ENCODE results near the gene SIPA1L3. TPM values are rescaled to one million over a fixed set of nuclear protein-coding genes. Genes with fewer than 3 reads are reported as not detected.

SIPA1L3 gene
- polyA plus RNA-seq, 1 donor from 2014 or later = 2.8 TPM

- Histone ChIP-seq H2AFZ (ENCODE audit: low read depth, low read length) (no peak overlapping the region), H3F3A (ENCODE audit: insufficient read depth, low read length, poor library complexity, severe bottlenecking) (no peaks in the 10 kb centered on the region), H3K9me3 (ENCODE audit: low read length) (no peaks in the 10 kb centered on the region), H4K20me1 (ENCODE audit: insufficient read depth) (no peaks in the 10 kb centered on the region), H3K9ac (ENCODE audit: low read length) (no peak overlapping the region), H3K36me3 (ENCODE audit: insufficient read depth, low read length) (no peaks in the 10 kb centered on the region), H3K79me2 (replicated peaks; ENCODE audit: insufficient read depth, low read length) (no peaks in the 10 kb centered on the region), H3K4me2 (ENCODE audit: low read length) (no peak overlapping the region), H3K27me3 (ENCODE audit: insufficient read depth, low read depth, low read length) (no peaks in the 10 kb centered on the region), H3K4me3 (ENCODE audit: low read length) (no peak overlapping the region), H3K27ac (ENCODE audit: low read length) (no peak overlapping the region), H3K9me2 (ENCODE audit: insufficient read depth, low read length) (no peaks in the 10 kb centered on the region)
- no peak for TF ChIP-seq RAD21 (conservative IDR thresholded peaks at IDR 0.05)
- no peak for TF ChIP-seq EP300 (conservative IDR thresholded peaks at IDR 0.05; ENCODE audit: poor library complexity, severe bottlenecking)
- TF ChIP-seq CTCF (IDR thresholded peaks at IDR 0.05; ENCODE audit: poor library complexity, severe bottlenecking) = no peak
- no peak for TF ChIP-seq MXI1 (conservative IDR thresholded peaks at IDR 0.05; ENCODE audit: poor library complexity, severe bottlenecking)
- TF ChIP-seq EZH2 (IDR thresholded peaks at IDR 0.05; ENCODE audit: borderline replicate concordance, insufficient read depth, low read length, poor library complexity, severe bottlenecking) = no peak
- TF ChIP-seq TAF1 (IDR thresholded peaks at IDR 0.05; ENCODE audit: low read depth) = no peak
- no peak for TF ChIP-seq REST (IDR thresholded peaks at IDR 0.05; ENCODE audit: borderline replicate concordance)
- TF ChIP-seq SMC3 (conservative IDR thresholded peaks at IDR 0.05; ENCODE audit: poor library complexity) = no peak
- no peak for TF ChIP-seq POLR2AphosphoS5 (IDR thresholded peaks at IDR 0.05)
Measured at GRCh38 chr19:38032151-38032550, 125.1 kb downstream of the SIPA1L3 start.

- Histone ChIP-seq H3K9ac (ENCODE audit: low read length) (no peak overlapping the region), H3K27ac (ENCODE audit: low read length) (no peak overlapping the region), H3K4me3 (ENCODE audit: low read length) (no peak overlapping the region), H3F3A (ENCODE audit: insufficient read depth, low read length, poor library complexity, severe bottlenecking) (no peaks in the 10 kb centered on the region), H3K4me2 (ENCODE audit: low read length) (no peak overlapping the region), H3K79me2 (replicated peaks; ENCODE audit: insufficient read depth, low read length) (no peaks in the 10 kb centered on the region), H3K9me2 (ENCODE audit: insufficient read depth, low read length) (no peaks in the 10 kb centered on the region), H3K36me3 (ENCODE audit: insufficient read depth, low read length) (no peaks in the 10 kb centered on the region), H4K20me1 (ENCODE audit: insufficient read depth) (no peaks in the 10 kb centered on the region), H2AFZ (ENCODE audit: low read depth, low read length) (no peak overlapping the region), H3K9me3 (ENCODE audit: low read length) (no peaks in the 10 kb centered on the region), H3K27me3 (ENCODE audit: insufficient read depth, low read depth, low read length) (no peaks in the 10 kb centered on the region)
- TF ChIP-seq TAF1 (IDR thresholded peaks at IDR 0.05; ENCODE audit: low read depth) (no peak), CTCF (IDR thresholded peaks at IDR 0.05; ENCODE audit: poor library complexity, severe bottlenecking) (no peak), SMC3 (conservative IDR thresholded peaks at IDR 0.05; ENCODE audit: poor library complexity) (no peak), EP300 (conservative IDR thresholded peaks at IDR 0.05; ENCODE audit: poor library complexity, severe bottlenecking) (no peak), REST (IDR thresholded peaks at IDR 0.05; ENCODE audit: borderline replicate concordance) (no peak), POLR2AphosphoS5 (IDR thresholded peaks at IDR 0.05) (no peak), RAD21 (conservative IDR thresholded peaks at IDR 0.05) (no peak), EZH2 (IDR thresholded peaks at IDR 0.05; ENCODE audit: borderline replicate concordance, insufficient read depth, low read length, poor library complexity, severe bottlenecking) (no peak), MXI1 (conservative IDR thresholded peaks at IDR 0.05; ENCODE audit: poor library complexity, severe bottlenecking) (no peak)
Measured at GRCh38 chr19:38032951-38033350, 125.9 kb downstream of the SIPA1L3 start.

Data from neural cell (in vitro differentiated cells).